Measurements from ENCODE around the gene CCNJ. TPM values are rescaled to one million over a fixed set of nuclear protein-coding genes. Genes with fewer than 3 reads are reported as not detected.

The CCNJ gene
- polyA plus RNA-seq, 1 of the 3 experiments (the other 2 are of a cell fraction), result 4.3 TPM

- Histone ChIP-seq H3K27ac (ENCODE audit: low read depth in 2 of 2, low read length in 1 of 2) (no peak overlapping the region), H4K20me1 (ENCODE audit: insufficient read depth) (no peaks in the 10 kb centered on the region), H3K36me3 (replicated peaks in 1 of 2; ENCODE audit: control insufficient read depth in 1 of 2, insufficient read depth in 2 of 2, low read length in 1 of 2) (no peaks in the 10 kb centered on the region), H3F3A (replicated peaks; ENCODE audit: insufficient read depth) (no peaks in the 10 kb centered on the region), H3K79me2 (ENCODE audit: insufficient read depth) (no peaks in the 10 kb centered on the region), H3K4me3 (ENCODE audit: low read depth in 2 of 2, low read length in 1 of 2) (no peak overlapping the region), H3K27me3 (ENCODE audit: insufficient read depth) (peaks cover 24% of the 10 kb centered on the region; the same call in 1 of the 2 replicates), H3K9ac (no peak overlapping the region), H3K4me2 (no peak overlapping the region), H3K4me1 (ENCODE audit: control insufficient read depth in 1 of 2, insufficient read depth in 2 of 2, low read depth in 1 of 2, low read length in 1 of 2) (no peaks in the 10 kb centered on the region), H3K9me3 (no peaks in the 10 kb centered on the region), H3K9me2 (no peaks in the 10 kb centered on the region), H2AFZ (ENCODE audit: low read depth) (no peak overlapping the region)
- DNase-seq, result no peak
- TF ChIP-seq USF2 (IDR thresholded peaks at IDR 0.05; ENCODE audit: borderline replicate concordance, low read depth, low read length) (no peak), GABPA (IDR thresholded peaks at IDR 0.05; ENCODE audit: low read depth) (no peak), EZH2phosphoT487 (IDR thresholded peaks at IDR 0.05; ENCODE audit: borderline replicate concordance, low read depth) (no peak), FOSL2 (IDR thresholded peaks at IDR 0.05; ENCODE audit: borderline replicate concordance, low read depth) (no peak), GATA2 (CRISPR knock-in tag; IDR thresholded peaks at IDR 0.05) (no peak), MAX (IDR thresholded peaks at IDR 0.05; ENCODE audit: low read depth) (no peak), USF1 (IDR thresholded peaks at IDR 0.05; ENCODE audit: borderline replicate concordance, low read depth) (no peak)
- ChIA-PET POLR2A (interaction anchor here (1.5 kb wide), 1 partner anchor 32 kb away, joined by 5 read pairs; the partner anchor contains the start of gene ZNF518A), CTCF (no interaction called here)
- 20% methylated on average over 3 of the region's 3 CpGs for WGBS (ENCODE audit: low lambda C conversion rate)
These were observed 54.5 kb downstream of the CCNJ start for GRCh38 chr10:96097865-96098264.

- no peak overlapping the region for H2AFZ ChIP-seq (ENCODE audit: low read depth)
- H3K27me3 ChIP-seq (ENCODE audit: insufficient read depth), result peaks cover 8% of the 10 kb centered on the region; the same call in 1 of the 2 replicates
- H3K9me3 ChIP-seq, result no peaks in the 10 kb centered on the region
- WGBS (ENCODE audit: low lambda C conversion rate), result 2% methylated on average over 3 of the region's 3 CpGs
- no peaks in the 10 kb centered on the region for H3F3A ChIP-seq (replicated peaks; ENCODE audit: insufficient read depth)
- no peaks in the 10 kb centered on the region for H3K36me3 ChIP-seq (replicated peaks in 1 of 2; ENCODE audit: control insufficient read depth in 1 of 2, insufficient read depth in 2 of 2, low read length in 1 of 2)
- H4K20me1 ChIP-seq (ENCODE audit: insufficient read depth), result no peaks in the 10 kb centered on the region
- no peaks in the 10 kb centered on the region for H3K9me2 ChIP-seq
- no peak overlapping the region for H3K27ac ChIP-seq (ENCODE audit: low read depth in 2 of 2, low read length in 1 of 2)
- CTCF ChIA-PET, result no interaction called here
- POLR2A ChIA-PET, result no interaction called here
- no peaks in the 10 kb centered on the region for H3K4me1 ChIP-seq (ENCODE audit: control insufficient read depth in 1 of 2, insufficient read depth in 2 of 2, low read depth in 1 of 2, low read length in 1 of 2)
- no peak for TF ChIP-seq USF1 (IDR thresholded peaks at IDR 0.05; ENCODE audit: borderline replicate concordance, low read depth)
- no peak for TF ChIP-seq REST (IDR thresholded peaks at IDR 0.05; ENCODE audit: low read depth, low read length)
- no peak for TF ChIP-seq TAF1 (IDR thresholded peaks at IDR 0.05; ENCODE audit: borderline replicate concordance, low read depth, low read length)
- no peak for TF ChIP-seq TEAD4 (IDR thresholded peaks at IDR 0.05; ENCODE audit: borderline replicate concordance, insufficient read depth)
- no peak for TF ChIP-seq RAD21 (IDR thresholded peaks at IDR 0.05; ENCODE audit: low read length)
- no peak for TF ChIP-seq GATA2 (CRISPR knock-in tag; IDR thresholded peaks at IDR 0.05)
- no peak overlapping the region for H3K4me2 ChIP-seq
- H3K9ac ChIP-seq, result no peak overlapping the region
- no peak overlapping the region for H3K4me3 ChIP-seq (ENCODE audit: low read depth in 2 of 2, low read length in 1 of 2)
- DNase-seq, result no peak
- no peaks in the 10 kb centered on the region for H3K79me2 ChIP-seq (ENCODE audit: insufficient read depth)
These were observed 64.2 kb downstream of the CCNJ start for GRCh38 chr10:96107623-96108038.

Measured in SK-N-SH (cell line).